HCT116 (cell line): ENCODE measurements around the gene SEMA6A. TPM values are rescaled to one million over a fixed set of nuclear protein-coding genes. Genes with fewer than 3 reads are reported as not detected.

Source experiments
- ATAC-seq: fragments of 200-7000 bp; cut with Tn5 transposase; 2 replicates; pipeline ENCODE4 v1.9.1; 2020; ENCODE audit warnings: mild to moderate bottlenecking, moderate library complexity
- BruUV-seq: library from RNA; stranded (reverse); fragments of 400-500 nt; replicated peaks from 2 replicates; lab custom pipeline; 2021; lab: Mats Ljungman, UMichigan
- CTCF ChIA-PET: fragments of 300-600 bp; sonication (Branson Sonifier 250); formaldehyde crosslinking; loops from one replicate; lab custom pipeline; 2021; ENCODE audit warnings: antibody characterized with exemption; lab: Charles Lee
- POLR2A ChIA-PET: fragments of 300-600, 350-600 bp; sonication (Branson Sonifier 250); formaldehyde crosslinking; loops from one replicate; lab custom pipeline; 2021; ENCODE audit warnings: antibody characterized with exemption; lab: Charles Lee
- RAD21 ChIA-PET, 2 experiments: fragments of 300-600 bp; sonication (Branson Sonifier 250); formaldehyde crosslinking; loops; one replicate each; lab custom pipeline; 2023; ENCODE audit warnings: low total read pairs in 2 of 2; ENCODE audit not compliant: uncharacterized antibody in 2 of 2, unreplicated experiment in 2 of 2, low non-redundant PET in 1 of 2; lab: Charles Lee
- DNase-seq: peaks from one replicate; pipeline ENCODE4 v3.0.0-alpha.2; 2010; ENCODE audit warnings: low read depth, low spot score
- H2AFZ ChIP-seq: fragments of 200-600 bp; shearing (Covaris generic), sonication (generic); 2 replicates; pipeline ENCODE4 v1.6.1; 2017; ENCODE audit warnings: low read depth, mixed run types, mixed read lengths, antibody characterized with exemption, low read length; ENCODE audit not compliant: poor library complexity, severe bottlenecking
- H3K27ac ChIP-seq: 2 replicates; pipeline ENCODE4 v1.5.1; 2012; ENCODE audit warnings: low read depth, low read length
- H3K27me3 ChIP-seq: fragments of 200-600 bp; sonication (generic); 2 replicates; pipeline ENCODE4 v1.6.1; 2016; ENCODE audit warnings: mixed run types, low read length, mixed read lengths; ENCODE audit not compliant: insufficient read depth
- H3K36me3 ChIP-seq, 2 experiments: fragments of 200-500 bp in 1 of 2; fragments of 200-600 bp in 1 of 2; sonication (Bioruptor generic) in 1 of 2; sonication (generic) in 1 of 2; 2 replicates each; pipeline versions ENCODE4 v1.5.1 to v1.6.1; 2014 to 2016; ENCODE audit warnings: low read length in 2 of 2, inconsistent platforms in 1 of 2, mixed read lengths in 1 of 2, mixed run types in 1 of 2; ENCODE audit not compliant: insufficient read depth in 2 of 2, control insufficient read depth in 1 of 2
- H3K4me1 ChIP-seq, 2 experiments: fragments of 200-600 bp in 1 of 2; sonication (generic) in 1 of 2; 2 replicates each; pipeline versions ENCODE4 v1.5.1 to v1.6.1; 2012 to 2017; ENCODE audit warnings: low read length in 2 of 2, inconsistent platforms in 1 of 2, mild to moderate bottlenecking in 1 of 2, mixed read lengths in 1 of 2, mixed run types in 1 of 2, moderate library complexity in 1 of 2; ENCODE audit not compliant: insufficient read depth in 2 of 2, control insufficient read depth in 1 of 2
- H3K4me2 ChIP-seq: fragments of 200-600 bp; sonication (generic); 2 replicates; pipeline ENCODE4 v1.6.1; 2017; ENCODE audit warnings: mixed run types, low read length, mixed read lengths
- H3K4me3 ChIP-seq, 2 experiments: fragments of 200-600 bp in 1 of 2; sonication (generic) in 1 of 2; replicated peaks in 1 of 2; 2 replicates each; pipeline ENCODE4 v1.5.1; 2011 to 2016; ENCODE audit warnings: low read length in 2 of 2, control low read depth in 1 of 2, low read depth in 1 of 2, mild to moderate bottlenecking in 1 of 2, mixed read lengths in 1 of 2, mixed run types in 1 of 2
- H3K79me2 ChIP-seq: fragments of 200-600 bp; sonication (generic); 2 replicates; pipeline ENCODE4 v1.6.1; 2017; ENCODE audit warnings: mild to moderate bottlenecking, mixed run types, low read length, moderate library complexity, mixed read lengths; ENCODE audit not compliant: insufficient read depth
- H3K9ac ChIP-seq: fragments of 200-600 bp; sonication (generic); 2 replicates; pipeline ENCODE4 v1.6.1; 2016; ENCODE audit warnings: low read length, mixed read lengths
- H3K9me2 ChIP-seq: fragments of 200-600 bp; sonication (generic), shearing (Covaris generic); 2 replicates; pipeline ENCODE4 v1.6.1; 2017; ENCODE audit warnings: mixed run types, mild to moderate bottlenecking, moderate library complexity; ENCODE audit not compliant: insufficient read depth
- H3K9me3 ChIP-seq, 2 experiments: fragments of 200-500 bp in 1 of 2; fragments of 200-600 bp in 1 of 2; sonication (Bioruptor generic) in 1 of 2; sonication (generic) in 1 of 2; 2 replicates each; pipeline ENCODE4 v1.6.1; 2014 to 2017; ENCODE audit warnings: low read length in 2 of 2, mixed read lengths in 2 of 2, inconsistent platforms in 1 of 2, low read depth in 1 of 2, mild to moderate bottlenecking in 1 of 2, mixed run types in 1 of 2, moderate library complexity in 1 of 2; ENCODE audit not compliant: control insufficient read depth in 1 of 2, insufficient read depth in 1 of 2
- H4K20me1 ChIP-seq: fragments of 200-600 bp; sonication (generic), shearing (Covaris generic); 2 replicates; pipeline ENCODE4 v1.6.1; 2017; ENCODE audit warnings: mixed run types, mild to moderate bottlenecking, moderate library complexity; ENCODE audit not compliant: insufficient read depth
- CBX3 ChIP-seq: IDR thresholded peaks from 2 replicates; pipeline ENCODE4 v1.6.1; 2012; ENCODE audit warnings: low read depth
- CEBPB ChIP-seq: IDR thresholded peaks from 2 replicates; pipeline ENCODE4 v1.6.1; 2012; ENCODE audit warnings: low read depth
- EGR1 ChIP-seq: IDR thresholded peaks from 2 replicates; pipeline ENCODE4 v1.6.1; 2012; ENCODE audit warnings: low read depth
- ELF1 ChIP-seq: IDR thresholded peaks from 2 replicates; pipeline ENCODE4 v1.6.1; 2012; ENCODE audit warnings: low read depth, borderline replicate concordance
- EZH2 ChIP-seq: fragments of 200-600 bp; sonication (generic); IDR thresholded peaks from 2 replicates; pipeline ENCODE4 v1.6.1; 2017; ENCODE audit warnings: antibody characterized with exemption, mixed run types
- EZH2phosphoT487 ChIP-seq: fragments of 200-600 bp; IDR thresholded peaks from 2 replicates; pipeline ENCODE4 v1.6.1; 2018; ENCODE audit warnings: antibody characterized with exemption, borderline replicate concordance
- FOSL1 ChIP-seq: IDR thresholded peaks from 2 replicates; pipeline ENCODE4 v1.6.1; 2012; ENCODE audit warnings: low read depth
- JUND ChIP-seq: IDR thresholded peaks from 2 replicates; pipeline ENCODE4 v1.6.1; 2012
- POLR2A ChIP-seq: IDR thresholded peaks from 2 replicates; pipeline ENCODE4 v1.7.0; 2011; ENCODE audit warnings: borderline replicate concordance; ENCODE audit not compliant: insufficient read depth, insufficient read length; ENCODE audit errors: extremely low read depth
- POLR2AphosphoS5 ChIP-seq: IDR thresholded peaks from 2 replicates; pipeline ENCODE4 v1.6.1; 2011; ENCODE audit warnings: mild to moderate bottlenecking, low read depth, low read length, moderate library complexity
- RAD21 ChIP-seq: IDR thresholded peaks from 2 replicates; pipeline ENCODE4 v1.6.1; 2012; ENCODE audit warnings: low read depth, mild to moderate bottlenecking
- REST ChIP-seq: IDR thresholded peaks from 2 replicates; pipeline ENCODE4 v1.6.1; 2012; ENCODE audit warnings: low read depth
- SP1 ChIP-seq: IDR thresholded peaks from 2 replicates; pipeline ENCODE4 v1.6.1; 2012; ENCODE audit warnings: low read depth
- YY1 ChIP-seq: IDR thresholded peaks from 2 replicates; pipeline ENCODE4 v1.6.1; 2011; ENCODE audit warnings: low read length, low read depth, moderate library complexity, mild to moderate bottlenecking; ENCODE audit not compliant: insufficient replicate concordance; ENCODE audit errors: extremely low read depth
- ZNF274 ChIP-seq: fragments of 200-500 bp; sonication (Bioruptor generic); IDR thresholded peaks from 2 replicates; pipeline ENCODE4 v1.6.1; 2014; ENCODE audit warnings: mild to moderate bottlenecking, low read depth, low read length, inconsistent platforms
- intact Hi-C: fragments of 100-400 bp; cut with micrococcal nuclease; formaldehyde crosslinking; loops from 2 replicates; pipeline ENCODE4 v1.10.0; 2022
- total RNA-seq: library from RNA; stranded (reverse); gene quantifications from one replicate; pipeline ENCODE4 v1.2.1, GENCODE V29; 2021; ENCODE audit not compliant: unreplicated experiment
- TF ChIP-seq, protein P1 (sequence below), 3 experiments: fragments of 200-600 bp in 1 of 3; sonication (generic) in 1 of 3; IDR thresholded peaks in 2 of 3; conservative IDR thresholded peaks in 1 of 3; 2 replicates each; pipeline ENCODE4 v1.5.1; 2012 to 2017; ENCODE audit warnings: low read depth in 2 of 3, low read length in 2 of 3, antibody characterized with exemption in 1 of 3, borderline replicate concordance in 1 of 3, control low read depth in 1 of 3, mild to moderate bottlenecking in 1 of 3, mixed read lengths in 1 of 3, mixed run types in 1 of 3, moderate library complexity in 1 of 3; ENCODE audit not compliant: insufficient read depth in 1 of 3
- TF ChIP-seq, protein P2 (sequence below): IDR thresholded peaks from 2 replicates; pipeline ENCODE4 v1.6.1; 2012

Gene SEMA6A
- total RNA-seq, 1 experiment from 2014 or later: 6.7 TPM

GRCh38 chr5:116531117-116531516 lies 43.5 kb downstream of the SEMA6A start:
- Histone ChIP-seq H3K9ac (no peak overlapping the region), H3K27me3 (no peaks in the 10 kb centered on the region), H3K4me1 (no peaks in the 10 kb centered on the region), H3K36me3 (no peaks in the 10 kb centered on the region), H3K4me3 (no peak overlapping the region), H4K20me1 (no peaks in the 10 kb centered on the region), H3K9me3 (no peaks in the 10 kb centered on the region), H3K79me2 (no peaks in the 10 kb centered on the region), H3K27ac (no peak overlapping the region), H2AFZ (no peak overlapping the region), H3K9me2 (no peaks in the 10 kb centered on the region), H3K4me2 (no peak overlapping the region)
- ATAC-seq: no peak
- no peak for TF ChIP-seq FOSL1
- TF ChIP-seq, protein P1, sequence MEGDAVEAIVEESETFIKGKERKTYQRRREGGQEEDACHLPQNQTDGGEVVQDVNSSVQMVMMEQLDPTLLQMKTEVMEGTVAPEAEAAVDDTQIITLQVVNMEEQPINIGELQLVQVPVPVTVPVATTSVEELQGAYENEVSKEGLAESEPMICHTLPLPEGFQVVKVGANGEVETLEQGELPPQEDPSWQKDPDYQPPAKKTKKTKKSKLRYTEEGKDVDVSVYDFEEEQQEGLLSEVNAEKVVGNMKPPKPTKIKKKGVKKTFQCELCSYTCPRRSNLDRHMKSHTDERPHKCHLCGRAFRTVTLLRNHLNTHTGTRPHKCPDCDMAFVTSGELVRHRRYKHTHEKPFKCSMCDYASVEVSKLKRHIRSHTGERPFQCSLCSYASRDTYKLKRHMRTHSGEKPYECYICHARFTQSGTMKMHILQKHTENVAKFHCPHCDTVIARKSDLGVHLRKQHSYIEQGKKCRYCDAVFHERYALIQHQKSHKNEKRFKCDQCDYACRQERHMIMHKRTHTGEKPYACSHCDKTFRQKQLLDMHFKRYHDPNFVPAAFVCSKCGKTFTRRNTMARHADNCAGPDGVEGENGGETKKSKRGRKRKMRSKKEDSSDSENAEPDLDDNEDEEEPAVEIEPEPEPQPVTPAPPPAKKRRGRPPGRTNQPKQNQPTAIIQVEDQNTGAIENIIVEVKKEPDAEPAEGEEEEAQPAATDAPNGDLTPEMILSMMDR (IDR thresholded peaks at IDR 0.05 in 2 of 3, conservative IDR thresholded peaks at IDR 0.05 in 1 of 3; ENCODE audit: borderline replicate concordance in 1 of 3, insufficient read depth in 1 of 3, low read depth in 2 of 3, low read length in 2 of 3): no peak
- TF ChIP-seq CEBPB: no peak
- TF ChIP-seq EGR1: no peak
- TF ChIP-seq EZH2: no peak
- TF ChIP-seq REST: no peak
- TF ChIP-seq POLR2AphosphoS5: no peak
- no peak for TF ChIP-seq YY1
- TF ChIP-seq CBX3: no peak
- no peak for TF ChIP-seq ZNF274
- no peak for TF ChIP-seq JUND
- TF ChIP-seq EZH2phosphoT487: no peak
- TF ChIP-seq SP1: no peak
- TF ChIP-seq ELF1: no peak
- no peak for TF ChIP-seq POLR2A
- TF ChIP-seq, protein P2, sequence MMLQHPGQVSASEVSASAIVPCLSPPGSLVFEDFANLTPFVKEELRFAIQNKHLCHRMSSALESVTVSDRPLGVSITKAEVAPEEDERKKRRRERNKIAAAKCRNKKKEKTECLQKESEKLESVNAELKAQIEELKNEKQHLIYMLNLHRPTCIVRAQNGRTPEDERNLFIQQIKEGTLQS: no peak
- no peak for TF ChIP-seq RAD21
- POLR2A ChIA-PET: no interaction called here
- RAD21 ChIA-PET: no interaction called here
- CTCF ChIA-PET: no interaction called here
- BruUV-seq: no TSS peak
- DNase-seq: no peak
- intact Hi-C loops: no loop called here
